ENCODE measurements around the gene NPHP4. TPM values are rescaled to one million over a fixed set of nuclear protein-coding genes. Genes with fewer than 3 reads are reported as not detected.

Gene NPHP4
- total RNA-seq, 4 donors from 2014 or later, result 9.2 to 35.5 (median 18.3) TPM

GRCh38 chr1:5884110-5884509 is 108.1 kb downstream of the NPHP4 start:
- DNase-seq, result no peak
- TF ChIP-seq CTCF (IDR thresholded peaks at IDR 0.05) (no peak), POLR2A (IDR thresholded peaks at IDR 0.05) (no peak)
- Histone ChIP-seq H3K9me3 (no peaks in the 10 kb centered on the region), H3K27me3 (no peaks in the 10 kb centered on the region), H3K27ac (no peak overlapping the region), H3K4me3 (no peak overlapping the region), H3K36me3 (no peaks in the 10 kb centered on the region), H3K4me1 (no peaks in the 10 kb centered on the region)

DNA sequence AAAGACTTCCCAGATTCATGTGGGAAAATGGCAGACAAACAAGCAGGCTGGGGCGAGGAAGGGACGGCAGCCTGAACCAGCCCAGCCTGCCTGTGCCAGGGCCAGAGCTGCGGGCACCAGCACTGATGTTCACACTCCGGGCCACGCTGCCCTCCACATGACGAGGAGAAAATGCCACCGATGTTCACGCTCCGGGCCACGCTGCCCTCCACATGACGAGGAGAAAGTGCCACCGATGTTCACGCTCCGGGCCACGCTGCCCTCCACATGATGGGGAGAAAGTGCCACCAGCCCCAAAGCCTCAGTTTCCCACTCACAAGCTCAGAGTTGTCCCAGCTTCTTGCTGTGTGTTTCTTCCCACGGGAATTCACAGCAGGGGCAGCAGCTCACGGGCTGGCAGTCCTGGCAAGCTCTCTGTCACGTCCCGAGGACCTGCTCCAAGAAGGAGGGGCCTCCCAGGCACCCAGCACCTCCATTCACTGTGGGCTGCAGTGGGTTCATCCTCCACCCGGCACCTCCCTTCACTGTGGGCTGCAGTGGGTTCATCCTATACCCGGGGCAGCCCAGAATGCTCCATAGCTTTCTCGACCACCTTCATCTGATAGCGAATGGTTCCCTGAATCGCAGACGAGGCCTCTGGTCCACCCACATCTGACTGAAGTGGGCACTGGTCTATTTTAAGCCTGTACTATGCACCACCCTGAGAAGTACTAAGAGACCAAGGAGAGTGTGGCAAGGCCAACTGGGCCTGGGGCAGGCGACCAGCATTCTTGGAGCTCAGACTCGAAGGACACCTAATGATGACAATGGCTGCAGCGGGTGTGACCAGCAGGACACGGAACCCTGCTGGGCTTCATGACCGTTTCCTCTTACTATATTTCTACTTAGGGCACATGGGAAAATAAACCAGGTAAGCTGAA is 108.8 kb downstream of the NPHP4 start:
- no peaks in the 10 kb centered on the region for H3K27me3 ChIP-seq
- no peaks in the 10 kb centered on the region for H3K9me3 ChIP-seq
- H3K4me3 ChIP-seq, result no peak overlapping the region
- H3K27ac ChIP-seq, result no peak overlapping the region
- TF ChIP-seq POLR2A (IDR thresholded peaks at IDR 0.05) (no peak), CTCF (IDR thresholded peaks at IDR 0.05) (no peak)
- H3K36me3 ChIP-seq, result no peaks in the 10 kb centered on the region
- H3K4me1 ChIP-seq, result no peaks in the 10 kb centered on the region
- no peak for DNase-seq

DNA sequence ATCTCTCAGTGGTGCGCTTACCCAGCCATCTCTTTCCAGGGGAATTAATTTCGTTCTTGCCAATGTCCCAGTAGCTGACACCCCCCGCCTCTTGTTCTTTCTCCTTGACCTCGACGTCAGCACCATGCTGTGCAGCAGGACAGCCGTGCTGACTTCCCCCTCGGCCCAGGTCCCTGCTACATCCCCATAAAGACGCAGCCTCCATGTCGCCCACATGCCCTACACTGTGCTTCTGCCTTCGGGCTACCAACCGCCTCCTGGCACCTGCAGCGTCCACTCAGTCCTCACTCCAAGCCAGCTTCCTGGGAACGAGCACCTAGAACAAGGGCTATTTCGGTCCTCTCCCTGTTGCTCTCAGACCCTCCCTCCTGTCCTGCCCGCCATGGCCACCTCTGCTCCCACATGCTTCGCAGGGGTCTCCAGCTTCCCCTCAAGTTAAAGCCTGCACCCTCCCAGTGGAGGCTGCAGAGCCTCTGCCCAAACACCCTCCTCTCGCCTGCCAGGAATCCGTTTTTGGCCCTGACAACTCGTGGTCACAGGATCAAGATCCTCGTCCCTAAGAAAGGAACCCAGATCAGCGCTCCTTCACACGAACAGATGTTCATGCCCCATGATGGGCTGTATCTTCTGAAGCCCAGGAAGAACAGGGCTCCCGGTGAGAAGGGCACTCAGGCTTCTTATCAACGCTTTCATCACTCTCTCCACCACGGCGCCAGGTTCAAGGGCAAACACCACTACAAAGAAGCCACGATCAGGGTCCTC is 109.7 kb downstream of the NPHP4 start:
- TF ChIP-seq POLR2A (IDR thresholded peaks at IDR 0.05) (no peak), CTCF (IDR thresholded peaks at IDR 0.05) (no peak)
- Histone ChIP-seq H3K4me1 (no peaks in the 10 kb centered on the region), H3K36me3 (no peaks in the 10 kb centered on the region), H3K27ac (no peak overlapping the region), H3K4me3 (no peak overlapping the region), H3K9me3 (no peaks in the 10 kb centered on the region), H3K27me3 (no peaks in the 10 kb centered on the region)
- no peak for DNase-seq

DNA sequence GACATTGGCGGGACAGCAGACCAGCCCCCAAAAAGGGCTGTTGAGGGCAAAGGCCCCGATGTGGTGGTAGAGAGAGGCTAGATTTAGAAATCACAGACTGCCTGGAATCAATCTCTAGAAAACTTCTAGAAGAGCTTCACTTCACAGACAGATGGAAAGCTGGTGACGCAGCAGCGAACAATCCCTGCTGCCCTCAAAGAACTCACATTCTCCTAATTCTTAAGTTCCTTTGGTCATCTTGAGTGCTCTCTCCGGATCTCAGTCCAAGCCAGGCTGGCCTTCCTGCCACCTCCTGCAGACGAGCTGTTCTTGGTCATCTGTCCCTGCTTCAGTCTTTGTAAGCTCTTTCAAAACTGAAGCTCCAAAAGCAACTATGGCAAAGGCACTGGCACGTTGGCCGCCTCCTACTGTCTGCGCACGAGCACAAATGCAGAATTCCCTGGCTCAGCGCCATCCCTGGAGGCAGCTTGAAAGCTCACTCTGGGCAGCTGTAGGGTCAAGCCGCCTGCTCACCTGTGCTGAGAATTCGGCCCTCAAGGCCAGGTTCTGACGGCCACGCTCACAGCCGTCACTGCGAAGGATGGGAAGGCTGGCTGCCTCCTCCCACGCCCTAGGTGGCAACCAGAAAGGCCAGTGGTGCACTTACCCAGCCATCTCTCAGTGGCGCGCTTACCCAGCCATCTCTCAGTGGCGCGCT is 110.6 kb downstream of the NPHP4 start:
- no peaks in the 10 kb centered on the region for H3K4me1 ChIP-seq
- TF ChIP-seq POLR2A (IDR thresholded peaks at IDR 0.05), result no peak
- no peak for TF ChIP-seq CTCF (IDR thresholded peaks at IDR 0.05)
- no peaks in the 10 kb centered on the region for H3K9me3 ChIP-seq
- H3K4me3 ChIP-seq, result no peak overlapping the region
- no peak for DNase-seq
- peaks cover 0 to under 1% (median 0%) of the 10 kb centered on the region in 3 donors for H3K36me3 ChIP-seq
- no peaks in the 10 kb centered on the region for H3K27me3 ChIP-seq
- no peak overlapping the region for H3K27ac ChIP-seq

- peaks cover 0 to 7% (median 0%) of the 10 kb centered on the region in 3 donors for H3K36me3 ChIP-seq
- no peak overlapping the region for H3K4me3 ChIP-seq
- H3K4me1 ChIP-seq, result no peaks in the 10 kb centered on the region
- H3K9me3 ChIP-seq, result no peaks in the 10 kb centered on the region
- no peaks in the 10 kb centered on the region for H3K27me3 ChIP-seq
- no peak for TF ChIP-seq CTCF (IDR thresholded peaks at IDR 0.05)
- no peak for TF ChIP-seq POLR2A (IDR thresholded peaks at IDR 0.05)
- no peak overlapping the region for H3K27ac ChIP-seq
- DNase-seq, result no peak
Observed at GRCh38 chr1:5880630-5881405, 111.4 kb downstream of the NPHP4 start.
